ENCODE results near the gene PHYHD1. TPM values are rescaled to one million over a fixed set of nuclear protein-coding genes. Genes with fewer than 3 reads are reported as not detected.

Gene PHYHD1
- total and polyA plus RNA-seq, 10 of the 15 experiments (the other 5 are each of a cell fraction or from before 2014, with no cell fraction given) = 0.09 to 0.17 TPM; not detected in 8

GRCh38 chr9:128901822-128902221 is 19.0 kb upstream of the PHYHD1 start:
- 74% methylated on average over 5 of the region's 5 CpGs for WGBS (ENCODE audit: insufficient coverage, insufficient replicate concordance, low lambda C conversion rate, missing lambda C conversion rate)
- ChIA-PET SMC1A (ENCODE audit: uncharacterized antibody, unreplicated experiment) (interaction anchor here (1.3 kb wide), 1 partner anchor 31 kb away, joined by 3 read pairs; no protein-coding TSS in a partner anchor), RAD21 (ENCODE audit: unreplicated experiment) (no interaction called here), POLR2A (no interaction called here), CTCF (interaction anchor here (0.6 to 1.1 kb wide), 2 partner anchors 21 to 192 kb away, joined by 3 to 4 read pairs; partner anchors contain the start of gene KYAT1)
- TF ChIP-seq CHD2 (IDR thresholded peaks at IDR 0.05; ENCODE audit: borderline replicate concordance, low read depth, low read length) = no peak
- TF ChIP-seq ATF2 (IDR thresholded peaks at IDR 0.05; ENCODE audit: low read length) = no peak
- TF ChIP-seq ZNF687 (IDR thresholded peaks at IDR 0.05) = no peak
- TF ChIP-seq CREM (IDR thresholded peaks at IDR 0.05; ENCODE audit: low read depth) = no peak
- no peak for TF ChIP-seq EGR1 (IDR thresholded peaks at IDR 0.05; ENCODE audit: borderline replicate concordance in 1 of 2, low read depth in 2 of 2, low read length in 2 of 2)
- no peak for TF ChIP-seq HDAC2 (IDR thresholded peaks at IDR 0.05)
- no peak for TF ChIP-seq CHD1 (IDR thresholded peaks at IDR 0.05; ENCODE audit: low read depth, low read length)
- TF ChIP-seq HDGF (IDR thresholded peaks at IDR 0.05) = no peak
- no peak for TF ChIP-seq ZNF622 (IDR thresholded peaks at IDR 0.05)
- no peak for TF ChIP-seq ZNF24 (IDR thresholded peaks at IDR 0.05)
- TF ChIP-seq CBX5 (IDR thresholded peaks at IDR 0.05; ENCODE audit: low read depth) = no peak
- TF ChIP-seq BMI1 (IDR thresholded peaks at IDR 0.05; ENCODE audit: borderline replicate concordance) = no peak
- no peak for TF ChIP-seq ZBED1 (IDR thresholded peaks at IDR 0.05; ENCODE audit: borderline replicate concordance)
- no peak for TF ChIP-seq FOXK2 (IDR thresholded peaks at IDR 0.05)
- no peak for TF ChIP-seq RAD51 (IDR thresholded peaks at IDR 0.05)
- TF ChIP-seq RAD21 (IDR thresholded peaks at IDR 0.05; ENCODE audit: insufficient read depth, low read depth, low read length) = no peak
- no peak for TF ChIP-seq CEBPB (IDR thresholded peaks at IDR 0.05; ENCODE audit: borderline replicate concordance in 1 of 2, low read depth in 2 of 2, low read length in 2 of 2)
- TF ChIP-seq WRNIP1 (IDR thresholded peaks at IDR 0.05; ENCODE audit: borderline replicate concordance, low read depth, low read length) = no peak
- TF ChIP-seq NFYB (IDR thresholded peaks at IDR 0.05; ENCODE audit: insufficient read depth, low read depth, low read length) = no peak
- no peaks in the 10 kb centered on the region for H3K9me3 ChIP-seq (replicated peaks; ENCODE audit: control insufficient read depth, insufficient read depth, low read length)
- ATAC-seq = peak; percentile 44
- no peaks in the 10 kb centered on the region for H4K20me1 ChIP-seq (ENCODE audit: control insufficient read depth, insufficient read depth)
- peak overlapping the region; percentile 71 for H3K27ac ChIP-seq (ENCODE audit: control insufficient read depth, insufficient read depth)
- peaks cover 0 to 6% of the 10 kb centered on the region in 2 experiments; a peak in 3 of 4 replicates for H3K36me3 ChIP-seq (ENCODE audit: control insufficient read depth in 2 of 2, insufficient read depth in 2 of 2, low read length in 1 of 2)
- no peaks in the 10 kb centered on the region for H3K79me2 ChIP-seq (ENCODE audit: control insufficient read depth, insufficient read depth, low read length)
- in situ Hi-C loops (cut with MboI) = no loop called here
- intact Hi-C loops (cut with micrococcal nuclease; ENCODE audit: unreplicated experiment) = no loop called here
- H3K4me3 ChIP-seq = no peak overlapping the region
- peak overlapping the region; percentile 31; the same call in 1 of the 2 replicates for H2AFZ ChIP-seq (ENCODE audit: control insufficient read depth, low read depth, low read length)
- FAIRE-seq = no peak
- peak overlapping the region; percentile 69 for H3K4me2 ChIP-seq (ENCODE audit: control insufficient read depth, insufficient read depth)
- no peaks in the 10 kb centered on the region for H3K27me3 ChIP-seq (replicated peaks in 1 of 2; ENCODE audit: control insufficient read depth in 2 of 2, insufficient read depth in 2 of 2, low read length in 1 of 2)
- BruUV-seq (replicated peaks) = no TSS peak
- peak overlapping the region; percentile 20; the same call in 1 of the 2 replicates for H3K9ac ChIP-seq (ENCODE audit: control insufficient read depth, insufficient read depth, low read length)
- no peak for DNase-seq (ENCODE audit: low read depth, low spot score)
- peaks cover 31% of the 10 kb centered on the region for H3K4me1 ChIP-seq (ENCODE audit: control insufficient read depth, insufficient read depth, low read length)
